Endothelial cell of umbilical vein (primary cell): Measurements from ENCODE around the gene DOCK1. TPM values are rescaled to one million over a fixed set of nuclear protein-coding genes. Genes with fewer than 3 reads are reported as not detected.

ENCODE experiments used
- BruUV-seq: library from RNA; stranded (reverse); fragments of 400-500 nt; replicated peaks from 2 replicates; lab custom pipeline; 2021; lab: Mats Ljungman, UMichigan
- CTCF ChIA-PET: fragments of 300-600, 350-600 bp; sonication (Branson Sonifier 250); formaldehyde crosslinking; loops from one replicate; lab custom pipeline; 2021; ENCODE audit warnings: antibody characterized with exemption, inconsistent platforms; lab: Charles Lee
- POLR2A ChIA-PET: fragments of 300-600, 350-600 bp; sonication (Branson Sonifier 250); formaldehyde crosslinking; loops from one replicate; lab custom pipeline; 2021; ENCODE audit warnings: antibody characterized with exemption, inconsistent platforms; lab: Charles Lee
- DNase-seq: peaks from one replicate; pipeline ENCODE4 v3.0.0-alpha.2; 2011; ENCODE audit warnings: low read depth, low spot score
- FAIRE-seq: peaks from 2 replicates; lab custom pipeline; 2011; peaks lifted over from hg19 to GRCh38; lab: Jason Lieb, UNC
- H2AFZ ChIP-seq: 2 replicates; pipeline ENCODE4 v1.6.0; 2012; ENCODE audit warnings: low read depth, low read length, control low read depth, inconsistent platforms
- H3K27ac ChIP-seq: 2 replicates; pipeline ENCODE4 v1.5.1; 2011; ENCODE audit warnings: low read depth, mild to moderate bottlenecking, control low read depth, low read length, moderate library complexity; ENCODE audit not compliant: insufficient read depth
- H3K27me3 ChIP-seq, 2 experiments: 2 replicates each; pipeline versions ENCODE4 v1.6.0 to v1.6.1; 2011; ENCODE audit warnings: low read length in 2 of 2, mixed read lengths in 1 of 2; ENCODE audit not compliant: control insufficient read depth in 2 of 2, insufficient read depth in 2 of 2
- H3K36me3 ChIP-seq, 2 experiments: 2 replicates in 1 of 2; 3 replicates in 1 of 2; pipeline ENCODE4 v1.5.1; 2011; ENCODE audit warnings: low read length in 2 of 2, mild to moderate bottlenecking in 1 of 2, moderate library complexity in 1 of 2; ENCODE audit not compliant: control insufficient read depth in 2 of 2, insufficient read depth in 2 of 2; ENCODE audit errors: extremely low read depth in 1 of 2
- H3K4me1 ChIP-seq: 3 replicates; pipeline ENCODE4 v1.5.1; 2011; ENCODE audit warnings: mild to moderate bottlenecking, low read length; ENCODE audit not compliant: control insufficient read depth, insufficient read depth; ENCODE audit errors: extremely low read depth
- H3K4me2 ChIP-seq: 2 replicates; pipeline ENCODE4 v1.6.1; 2011; ENCODE audit warnings: low read length, control low read depth, mixed read lengths; ENCODE audit not compliant: insufficient read depth
- H3K4me3 ChIP-seq, 3 experiments: fragments of 200-600 bp in 1 of 3; sonication (generic), shearing (Covaris generic) in 1 of 3; replicated peaks in 1 of 3; 2 replicates each; pipeline ENCODE4 v1.5.1; 2011 to 2016; ENCODE audit warnings: control low read depth in 3 of 3, low read length in 3 of 3, mild to moderate bottlenecking in 2 of 3, inconsistent platforms in 1 of 3, low read depth in 1 of 3, moderate library complexity in 1 of 3; ENCODE audit not compliant: insufficient read depth in 1 of 3
- H3K79me2 ChIP-seq: 2 replicates; pipeline ENCODE4 v1.6.0; 2012; ENCODE audit warnings: low read length, inconsistent platforms; ENCODE audit not compliant: control insufficient read depth, insufficient read depth
- H3K9ac ChIP-seq: replicated peaks from 2 replicates; pipeline ENCODE3; 2011; ENCODE audit warnings: low read length, control low read depth; ENCODE audit not compliant: insufficient read depth; ENCODE audit errors: extremely low read depth
- H3K9me1 ChIP-seq: replicated peaks from 3 replicates; pipeline ENCODE4 v1.6.0; 2011; ENCODE audit warnings: mild to moderate bottlenecking, low read length; ENCODE audit not compliant: control insufficient read depth, insufficient read depth; ENCODE audit errors: extremely low read depth
- H3K9me3 ChIP-seq: replicated peaks from 2 replicates; pipeline ENCODE4 v1.5.1; 2012; ENCODE audit warnings: low read length, inconsistent platforms; ENCODE audit not compliant: control insufficient read depth, insufficient read depth
- H4K20me1 ChIP-seq: replicated peaks from 2 replicates; pipeline ENCODE3; 2011; ENCODE audit warnings: mild to moderate bottlenecking, low read length; ENCODE audit not compliant: control insufficient read depth, insufficient read depth; ENCODE audit errors: extremely low read depth
- EZH2 ChIP-seq: IDR thresholded peaks from 2 replicates; pipeline ENCODE4 v1.6.1; 2012; ENCODE audit warnings: borderline replicate concordance, low read depth, mild to moderate bottlenecking, moderate library complexity, low read length, inconsistent platforms; ENCODE audit not compliant: severe bottlenecking
- FOS ChIP-seq: IDR thresholded peaks from 2 replicates; pipeline ENCODE4 v1.6.1; 2011; ENCODE audit warnings: mild to moderate bottlenecking, low read length, moderate library complexity, borderline replicate concordance; ENCODE audit not compliant: insufficient read depth
- GATA2 ChIP-seq: IDR thresholded peaks from 2 replicates; pipeline ENCODE4 v1.7.0; 2011; ENCODE audit warnings: low read depth, mild to moderate bottlenecking, moderate library complexity, mixed read lengths, low read length; ENCODE audit not compliant: insufficient read length, insufficient read depth
- JUN ChIP-seq: IDR thresholded peaks from 2 replicates; pipeline ENCODE4 v1.6.1; 2011; ENCODE audit warnings: borderline replicate concordance, low read depth; ENCODE audit not compliant: insufficient read length, insufficient read depth
- MYC ChIP-seq: IDR thresholded peaks from one replicate; pipeline ENCODE4 v1.6.1; 2011; ENCODE audit warnings: mild to moderate bottlenecking, low read depth, low read length
- POLR2A ChIP-seq: IDR thresholded peaks from 2 replicates; pipeline ENCODE4 v1.6.1; 2012; ENCODE audit warnings: low read depth, mild to moderate bottlenecking, control low read depth, low read length
- POLR2AphosphoS5 ChIP-seq: IDR thresholded peaks from 2 replicates; pipeline ENCODE4 v1.6.1; 2012; ENCODE audit warnings: low read depth, mild to moderate bottlenecking, control low read depth, low read length, moderate library complexity; ENCODE audit not compliant: insufficient read depth
- dilution Hi-C: fragments of 300-500 bp; cut with MboI; formaldehyde crosslinking; loops from one replicate; pipeline ENCODE4 v1.15.0; 2019; ENCODE audit warnings: low sequenced_read_pairs; ENCODE audit not compliant: extremely low pct_ligation_motif_present
- intact Hi-C: fragments of 100-400 bp; cut with micrococcal nuclease; formaldehyde crosslinking; loops from one replicate; pipeline ENCODE4 v1.10.0; 2022
- polyA plus RNA-seq, 4 experiments: library from polyadenylated mRNA; depleted of rRNA in 3 of 4; stranded (reverse) in 3 of 4; unstranded in 1 of 4; fragments of >200 nt; gene quantifications; 2 replicates each; pipeline versions ENCODE4 v1.2.1 to v1.2.3, GENCODE V29; 2011 to 2012; ENCODE audit warnings: missing spikeins in 1 of 4
- total RNA-seq: library from RNA; stranded (reverse); gene quantifications from 2 replicates; pipeline ENCODE4 v1.2.3, GENCODE V29; 2021
- TF ChIP-seq, protein P1 (sequence below), 2 donors: IDR thresholded peaks; 1 replicate in 1 of 2; 2 replicates in 1 of 2; pipeline ENCODE4 v1.5.1; 2011; ENCODE audit warnings: low read length in 2 of 2, mild to moderate bottlenecking in 2 of 2, moderate library complexity in 2 of 2, control low read depth in 1 of 2, inconsistent platforms in 1 of 2, low read depth in 1 of 2; ENCODE audit not compliant: insufficient read depth in 1 of 2; ENCODE audit errors: extremely low read depth in 1 of 2
- TF ChIP-seq, protein P2 (sequence below): IDR thresholded peaks from 2 replicates; pipeline ENCODE4 v1.6.1; 2011; ENCODE audit not compliant: insufficient read depth, insufficient read length

DOCK1 gene
- total and polyA plus RNA-seq, 2 donors (not counting 3 experiments of a cell fraction or from before 2014, with no cell fraction given), result 22.5 to 83.1 TPM

- BruUV-seq, result no TSS peak
- Histone ChIP-seq H3K27me3 (no peaks in the 10 kb centered on the region), H3K27ac (no peak overlapping the region), H3K36me3 (peaks cover 0 to 8% of the 10 kb centered on the region in 2 experiments), H3K9me1 (no peaks in the 10 kb centered on the region), H3K79me2 (no peaks in the 10 kb centered on the region), H2AFZ (no peak overlapping the region), H3K4me2 (no peak overlapping the region), H3K9me3 (no peaks in the 10 kb centered on the region), H3K4me3 (no peak overlapping the region), H3K4me1 (no peaks in the 10 kb centered on the region), H3K9ac (no peak overlapping the region), H4K20me1 (no peaks in the 10 kb centered on the region)
- DNase-seq (no peak), FAIRE-seq (no peak)
- ChIA-PET CTCF (no interaction called here), POLR2A (no interaction called here)
- dilution Hi-C loops, result no loop called here
- intact Hi-C loops, result no loop called here
- TF ChIP-seq GATA2, result no peak
- TF ChIP-seq POLR2A, result no peak
- TF ChIP-seq, protein P1, sequence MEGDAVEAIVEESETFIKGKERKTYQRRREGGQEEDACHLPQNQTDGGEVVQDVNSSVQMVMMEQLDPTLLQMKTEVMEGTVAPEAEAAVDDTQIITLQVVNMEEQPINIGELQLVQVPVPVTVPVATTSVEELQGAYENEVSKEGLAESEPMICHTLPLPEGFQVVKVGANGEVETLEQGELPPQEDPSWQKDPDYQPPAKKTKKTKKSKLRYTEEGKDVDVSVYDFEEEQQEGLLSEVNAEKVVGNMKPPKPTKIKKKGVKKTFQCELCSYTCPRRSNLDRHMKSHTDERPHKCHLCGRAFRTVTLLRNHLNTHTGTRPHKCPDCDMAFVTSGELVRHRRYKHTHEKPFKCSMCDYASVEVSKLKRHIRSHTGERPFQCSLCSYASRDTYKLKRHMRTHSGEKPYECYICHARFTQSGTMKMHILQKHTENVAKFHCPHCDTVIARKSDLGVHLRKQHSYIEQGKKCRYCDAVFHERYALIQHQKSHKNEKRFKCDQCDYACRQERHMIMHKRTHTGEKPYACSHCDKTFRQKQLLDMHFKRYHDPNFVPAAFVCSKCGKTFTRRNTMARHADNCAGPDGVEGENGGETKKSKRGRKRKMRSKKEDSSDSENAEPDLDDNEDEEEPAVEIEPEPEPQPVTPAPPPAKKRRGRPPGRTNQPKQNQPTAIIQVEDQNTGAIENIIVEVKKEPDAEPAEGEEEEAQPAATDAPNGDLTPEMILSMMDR (IDR thresholded peaks at IDR 0.05; ENCODE audit: extremely low read depth in 1 of 2, insufficient read depth in 1 of 2, low read depth in 1 of 2, low read length in 2 of 2), result no peak
- no peak for TF ChIP-seq MYC
- TF ChIP-seq FOS, result no peak
Measured at GRCh38 chr10:127414024-127414423, 508.8 kb downstream of the DOCK1 start.

DNA sequence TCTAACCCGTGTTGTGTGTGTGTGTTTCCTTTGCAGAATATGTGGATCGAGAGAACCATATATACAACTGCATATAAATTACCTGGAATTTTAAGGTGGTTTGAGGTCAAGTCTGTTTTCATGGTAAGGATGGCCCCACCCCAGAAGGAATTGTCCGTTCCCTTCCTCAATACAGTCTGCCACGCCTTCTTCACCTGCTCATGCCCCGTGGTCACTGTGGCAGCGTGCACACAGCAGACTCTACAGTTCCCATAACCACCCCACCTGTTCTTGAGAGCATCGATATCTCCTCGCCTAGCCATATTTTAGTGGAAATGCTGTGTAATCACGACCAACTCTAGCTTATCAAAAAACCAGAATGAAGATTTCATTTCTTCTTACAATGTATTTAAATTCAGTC is 509.9 kb downstream of the DOCK1 start:
- Histone ChIP-seq H3K36me3 (peaks cover 0 to 18% of the 10 kb centered on the region in 2 experiments), H3K27me3 (no peaks in the 10 kb centered on the region), H3K4me1 (no peaks in the 10 kb centered on the region), H3K4me3 (no peak overlapping the region), H2AFZ (no peak overlapping the region), H3K79me2 (no peaks in the 10 kb centered on the region), H3K9me3 (no peaks in the 10 kb centered on the region), H3K27ac (no peak overlapping the region), H3K9me1 (no peaks in the 10 kb centered on the region), H3K4me2 (no peak overlapping the region), H3K9ac (no peak overlapping the region), H4K20me1 (no peaks in the 10 kb centered on the region)
- intact Hi-C loops, result no loop called here
- POLR2A ChIA-PET, result no interaction called here
- DNase-seq, result no peak
- no peak for FAIRE-seq
- dilution Hi-C loops, result no loop called here
- TF ChIP-seq POLR2AphosphoS5 (no peak), GATA2 (no peak), JUN (no peak), EZH2 (no peak), POLR2A (no peak), MYC (no peak), FOS (no peak)
- TF ChIP-seq, protein P2, sequence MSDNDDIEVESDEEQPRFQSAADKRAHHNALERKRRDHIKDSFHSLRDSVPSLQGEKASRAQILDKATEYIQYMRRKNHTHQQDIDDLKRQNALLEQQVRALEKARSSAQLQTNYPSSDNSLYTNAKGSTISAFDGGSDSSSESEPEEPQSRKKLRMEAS, result no peak
- TF ChIP-seq, protein P1 (IDR thresholded peaks at IDR 0.05; ENCODE audit: extremely low read depth in 1 of 2, insufficient read depth in 1 of 2, low read depth in 1 of 2, low read length in 2 of 2), result no peak
- CTCF ChIA-PET, result interaction anchor here (1.9 kb wide), 1 partner anchor 172 kb away, joined by 6 read pairs; no protein-coding TSS in a partner anchor
- no TSS peak for BruUV-seq
